ENCODE measurements around the gene KRT4. TPM values are rescaled to one million over a fixed set of nuclear protein-coding genes. Genes with fewer than 3 reads are reported as not detected.

Gene KRT4
- polyA plus RNA-seq (2011; rRNA removed) (12.7 and 12.8 TPM in 2 replicates), polyA plus RNA-seq (2017; fragmentation: RNase III; extraction: RNeasy Plus Mini Kit Qiagen cat#74134 plus additional on column Dnase treatment) (2.1 to 3.2 TPM (median 2.8 TPM) in 3 replicates), polyA minus RNA-seq (2011; rRNA and poly(A)+ RNA removed) (13.4 and 14.5 TPM in 2 replicates)
- polyA plus RNA-seq (2012; cell fraction: cytosol; rRNA removed) = 10.2 and 10.3 TPM in 2 replicates
- polyA plus RNA-seq (2012; cell fraction: nucleus; rRNA removed) = 10.0 and 11.4 TPM in 2 replicates

GRCh38 chr12:52813885-52814709, at the start of gene KRT4:
Gene KRT4 (minus strand): TSS chr12:52814116. CDS start chr12:52814058, 58 bp downstream.
- peak within 1 kb of the TSS in 1 of 2 experiments; percentile 28; a peak in 2 of 6 replicates for H3K27ac ChIP-seq
- CTCF ChIA-PET = interaction anchor here (1.2 to 2.0 kb wide), 4 partner anchors 10 to 244 kb away, joined by 3 to 9 read pairs (median 3); no protein-coding TSS in a partner anchor
- WGBS (ENCODE audit: missing lambda C conversion rate) = 62% methylated on average over 14 of the region's 15 CpGs

GRCh38 chr12:52862023-52862422, 48.1 kb upstream of the KRT4 start:
- no peak for ATAC-seq
- no peak overlapping the region for H3K4me3 ChIP-seq
- no peak for DNase-seq (ENCODE audit: low read depth in 1 of 2, low spot score in 1 of 2)
- TF ChIP-seq HDAC2 (IDR thresholded peaks at IDR 0.05) (no peak), ZSCAN20 (CRISPR knock-in tag; IDR thresholded peaks at IDR 0.05) (no peak), GATA3 (IDR thresholded peaks at IDR 0.05; ENCODE audit: borderline replicate concordance) (no peak)
- WGBS (ENCODE audit: missing lambda C conversion rate) = 65% methylated on average over 2 of the region's 2 CpGs
- peaks cover 22% of the 10 kb centered on the region for H3K4me1 ChIP-seq
- H3K4me2 ChIP-seq = no peak overlapping the region
- peak overlapping the region in 1 of 2 experiments; percentile 48; a peak in 3 of 6 replicates for H3K27ac ChIP-seq
- FAIRE-seq = no peak
- POLR2A ChIA-PET = no interaction called here
- CTCF ChIA-PET = interaction anchor here (1.1 to 25.7 kb wide), 6 partner anchors 8 to 482 kb away, joined by 3 to 1221 read pairs (median 6); partner anchors contain the start of genes KRT84 and KRT85
- no peaks in the 10 kb centered on the region for H3K9me3 ChIP-seq

More at GRCh38 chr12:52813885-52814709, at the start of gene KRT4:
- peak within 1 kb of the TSS; percentile 56 for H3K4me2 ChIP-seq
- TF ChIP-seq ELK1 (IDR thresholded peaks at IDR 0.05; ENCODE audit: low read depth, low read length) (no peak), ZC3H11A (IDR thresholded peaks at IDR 0.05) (no peak), SREBF2 (IDR thresholded peaks at IDR 0.05) (no peak), JUN (IDR thresholded peaks at IDR 0.05) (no peak), HOXB5 (CRISPR knock-in tag; IDR thresholded peaks at IDR 0.05) (peak; percentile 84), HDAC2 (IDR thresholded peaks at IDR 0.05) (no peak), TP53 (CRISPR knock-in tag; IDR thresholded peaks at IDR 0.05) (no peak), RFX5 (IDR thresholded peaks at IDR 0.05) (no peak), GATA3 (IDR thresholded peaks at IDR 0.05; ENCODE audit: borderline replicate concordance) (peak; percentile 65), EP300 (IDR thresholded peaks at IDR 0.05) (no peak), RNF2 (IDR thresholded peaks at IDR 0.05; ENCODE audit: borderline replicate concordance, low read depth) (no peak), MAX (IDR thresholded peaks at IDR 0.05) (peak; percentile 52; the same call in 1 of the 2 replicates), CBX8 (IDR thresholded peaks at IDR 0.05) (no peak), POLR2A (IDR thresholded peaks at IDR 0.05; ENCODE audit: low read length) (no peak), BHLHE40 (IDR thresholded peaks at IDR 0.05; ENCODE audit: low read depth, low read length) (no peak)
- H3K4me3 ChIP-seq = no peak within 1 kb of the TSS
- H3K9me3 ChIP-seq = no peaks in the 10 kb centered on the region
- ATAC-seq (peak; percentile 32 to 82; a peak in 5 of 6 replicates), DNase-seq (ENCODE audit: low read depth in 1 of 2, low spot score in 1 of 2) (peak in 1 of 2 experiments; percentile 71), FAIRE-seq (no peak)
- H3K4me1 ChIP-seq = peaks cover 26% of the 10 kb centered on the region
- POLR2A ChIA-PET = no interaction called here

GRCh38 chr12:52861511-52861910, 47.6 kb upstream of the KRT4 start:
- ChIA-PET CTCF (interaction anchor here (1.1 to 25.7 kb wide), 6 partner anchors 9 to 481 kb away, joined by 3 to 1221 read pairs (median 6); partner anchors contain the start of genes KRT84 and KRT85), POLR2A (no interaction called here)
- no peak for DNase-seq (ENCODE audit: low read depth in 1 of 2, low spot score in 1 of 2)
- Histone ChIP-seq H3K4me1 (peaks cover 21% of the 10 kb centered on the region), H3K4me3 (no peak overlapping the region), H3K27ac (peak overlapping the region in 1 of 2 experiments; percentile 48; a peak in 1 of 6 replicates), H3K9me3 (no peaks in the 10 kb centered on the region), H3K4me2 (no peak overlapping the region)
- ATAC-seq = no peak
- no peak for TF ChIP-seq RCOR1 (IDR thresholded peaks at IDR 0.05; ENCODE audit: low read depth, low read length)
- TF ChIP-seq NFE2L2 (conservative IDR thresholded peaks at IDR 0.05; ENCODE audit: low read length) = no peak
- TF ChIP-seq MAFK (IDR thresholded peaks at IDR 0.05; ENCODE audit: partially characterized antibody) = no peak
- TF ChIP-seq SMC3 (IDR thresholded peaks at IDR 0.05) = no peak
- TF ChIP-seq HMGXB4 (CRISPR knock-in tag; IDR thresholded peaks at IDR 0.05; ENCODE audit: borderline replicate concordance) = no peak
- no peak for TF ChIP-seq FOXS1 (CRISPR knock-in tag; IDR thresholded peaks at IDR 0.05)
- TF ChIP-seq REST (IDR thresholded peaks at IDR 0.05) = no peak
- no peak for TF ChIP-seq ATOH8 (CRISPR knock-in tag; IDR thresholded peaks at IDR 0.05; ENCODE audit: low read depth)
- no peak for TF ChIP-seq FOSL2 (IDR thresholded peaks at IDR 0.05)
- no peak for TF ChIP-seq FOSL2 (CRISPR knock-in tag; IDR thresholded peaks at IDR 0.05)
- 91% methylated on average over 7 of the region's 7 CpGs for WGBS (ENCODE audit: missing lambda C conversion rate)
- no peak for FAIRE-seq

Measured in A549 (cell line).